ENCODE data around the gene TIAM1.
A peak's percentile ranks its signal among the peaks of the same experiment; 100 is the strongest.
"Not testable (repeated sequence)": the region's sequence is repeated elsewhere in the genome, so short reads cannot be mapped to it uniquely, and the experiment has no call there.

The TIAM1 gene

DNA sequence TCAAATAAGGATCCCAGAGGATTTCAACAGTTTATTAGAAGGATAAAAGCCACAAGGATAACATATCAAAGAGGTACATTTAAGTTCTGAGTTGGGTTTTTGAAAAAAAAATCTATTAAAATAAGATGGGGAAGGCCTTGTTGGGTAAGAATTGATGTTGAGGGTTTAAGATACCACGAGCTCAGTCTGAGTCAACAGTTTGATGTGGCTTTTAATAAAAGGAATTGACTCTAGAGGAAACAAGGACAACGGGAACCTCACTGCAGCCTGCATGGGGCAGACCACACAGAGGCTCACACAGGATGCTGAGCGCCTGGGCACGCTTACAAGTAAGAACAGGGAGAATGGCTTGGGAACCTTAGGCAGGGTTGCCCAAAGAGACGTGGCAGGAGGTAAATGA, 107.5 kb downstream of the TIAM1 start:
- no peak for DNase-seq

DNA sequence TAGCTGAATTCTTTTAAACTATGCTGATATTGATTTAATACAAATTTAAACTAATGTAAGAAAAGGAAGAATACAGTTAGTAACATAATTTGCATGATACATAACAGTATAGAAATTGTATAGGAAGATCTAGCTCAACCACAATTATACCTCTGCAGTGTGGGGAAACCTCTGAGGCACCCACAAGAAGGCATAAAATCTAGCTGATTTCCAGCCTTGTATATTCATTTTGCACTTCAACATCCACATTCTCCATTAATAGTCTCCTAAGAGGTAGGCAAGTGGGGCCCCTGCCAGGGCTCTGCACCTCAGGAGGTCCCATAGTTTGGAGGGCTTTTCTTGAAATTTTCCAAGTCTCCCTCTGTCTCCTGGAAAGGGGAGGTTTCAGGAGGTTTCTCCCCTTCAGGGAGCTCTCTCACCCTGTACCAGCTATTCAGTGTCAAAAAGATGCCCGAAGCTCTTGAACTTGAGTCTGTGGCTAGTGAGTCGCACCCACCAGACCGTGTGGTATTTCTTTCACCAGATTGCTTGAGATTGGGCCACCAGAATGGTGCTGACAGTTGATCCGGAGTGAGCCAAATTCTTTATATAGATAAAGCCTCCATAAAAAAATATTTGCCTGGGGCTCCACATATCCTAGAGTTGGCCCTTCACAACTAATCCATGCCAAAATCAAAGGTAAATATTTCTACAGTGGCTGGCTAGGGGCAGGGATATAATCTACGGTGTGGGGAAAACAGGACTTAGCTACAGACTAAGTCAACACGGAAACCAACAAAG, 108.2 kb downstream of the TIAM1 start:
- no peak for DNase-seq

DNA sequence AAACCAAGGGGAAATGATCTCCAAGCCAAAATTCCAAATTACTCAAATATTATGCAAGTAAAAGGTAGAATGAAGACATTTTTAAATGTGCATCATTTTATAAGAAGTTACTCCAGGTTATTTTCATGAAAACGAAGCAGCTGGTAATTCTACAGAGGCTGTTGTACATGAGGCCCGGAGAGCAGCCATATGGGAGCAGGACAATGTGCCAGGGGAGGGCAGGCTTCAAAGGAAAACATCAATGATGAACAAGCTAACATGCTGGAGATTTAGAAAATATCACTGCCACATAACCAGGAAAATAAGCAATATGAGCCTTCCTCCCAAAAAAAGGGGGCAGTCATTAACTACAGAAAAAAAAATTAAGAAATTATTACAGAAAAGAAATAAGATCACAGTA, 109.1 kb downstream of the TIAM1 start:
- no peak for DNase-seq

DNA sequence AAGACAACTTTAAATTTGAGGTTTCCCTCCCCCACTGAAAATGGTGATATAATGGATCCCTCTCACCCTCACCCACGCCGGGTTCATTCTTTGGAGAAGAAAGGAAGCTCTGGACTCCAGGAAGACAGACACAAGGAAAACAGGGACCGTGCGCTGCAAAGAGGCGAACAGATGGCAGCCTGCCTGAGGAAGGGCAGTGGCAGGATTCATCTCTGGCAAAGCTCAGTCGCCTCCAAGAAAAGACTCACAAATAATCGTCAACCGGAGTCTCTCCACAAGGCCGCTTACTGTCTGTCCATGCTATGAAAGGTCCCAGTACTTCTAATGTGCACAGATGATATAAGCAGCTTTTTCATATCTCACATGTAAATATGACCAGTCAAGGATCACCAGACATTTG, 110.3 kb downstream of the TIAM1 start:
- DNase-seq, result no peak

DNA sequence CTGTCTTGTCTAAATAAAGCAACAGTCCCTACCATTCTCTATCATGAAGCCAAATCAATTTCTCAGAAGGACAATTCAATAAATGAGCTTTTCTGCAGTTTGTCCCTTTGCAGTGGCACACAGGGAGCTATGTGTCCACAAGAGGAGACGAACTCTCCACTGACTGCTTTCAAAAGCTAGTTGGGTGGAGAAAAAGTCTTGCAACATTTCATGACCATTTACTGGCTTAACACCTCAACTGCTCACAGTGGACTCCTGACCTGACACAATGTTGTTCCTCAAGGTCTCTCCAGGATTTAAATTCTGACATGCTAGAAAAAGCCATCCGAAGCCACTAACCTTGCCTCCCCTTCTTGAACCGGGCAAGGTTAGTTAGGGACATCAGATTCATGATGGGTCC, 111.7 kb downstream of the TIAM1 start:
- DNase-seq, result no peak

DNA sequence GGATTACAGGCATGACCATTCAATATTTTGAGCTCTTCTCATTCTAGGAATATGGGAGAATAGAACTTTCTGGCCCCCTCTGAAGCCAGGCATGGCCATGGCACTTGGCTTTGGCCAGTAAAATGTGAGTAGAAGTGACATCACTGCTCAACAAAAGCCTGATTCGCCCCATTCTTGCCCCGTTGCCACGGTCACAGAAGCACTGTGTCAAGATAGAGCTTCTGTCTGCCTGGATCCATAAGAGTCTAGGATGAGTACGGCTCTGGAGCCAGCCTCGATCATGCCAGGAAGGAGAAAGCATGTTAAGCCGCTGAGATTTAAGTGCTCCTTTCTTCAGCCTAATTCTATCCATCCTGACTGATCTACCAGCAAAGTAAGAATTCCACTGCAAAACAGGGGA, 113.1 kb downstream of the TIAM1 start:
- no peak for DNase-seq

DNA sequence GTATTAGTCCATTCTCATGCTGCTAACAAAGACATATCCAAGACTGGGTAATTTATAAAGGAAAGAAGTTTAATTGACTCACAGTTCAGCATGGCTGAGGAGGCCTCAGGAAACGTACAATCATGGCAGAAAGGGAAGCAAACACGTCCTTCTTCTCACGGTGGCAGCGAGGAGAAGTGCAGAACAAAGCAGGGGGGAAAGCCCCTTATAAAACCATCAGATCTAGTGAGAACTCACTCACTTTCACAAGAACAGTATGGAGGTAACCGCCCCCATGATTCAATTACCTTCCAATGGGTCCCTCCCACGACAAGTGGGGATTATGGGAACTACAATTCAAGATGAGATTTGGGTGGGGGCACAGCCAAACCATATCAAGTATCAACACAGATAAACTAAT, 115.3 kb downstream of the TIAM1 start:
- DNase-seq, result not testable (repeated sequence)

DNA sequence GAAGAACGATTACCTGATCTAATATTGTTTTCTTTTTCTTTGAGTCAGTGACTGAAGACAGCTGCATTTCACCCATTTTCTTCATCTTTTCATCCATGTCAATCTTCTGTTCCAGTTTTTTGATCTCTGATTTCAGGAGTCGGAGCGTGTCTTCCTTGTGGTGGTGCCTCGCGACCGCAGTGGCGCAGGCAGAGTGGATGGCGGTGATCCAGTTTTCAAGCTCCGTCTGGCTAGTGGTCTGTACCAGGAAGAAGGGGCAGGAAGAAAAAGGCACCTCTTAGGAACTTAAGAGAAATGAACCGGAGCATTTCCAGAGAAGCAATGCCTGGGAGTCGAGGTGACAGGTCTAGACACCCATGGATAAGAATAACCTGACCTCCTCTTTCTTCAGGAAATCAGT, 118.3 kb downstream of the TIAM1 start:
- no peak for DNase-seq

DNA sequence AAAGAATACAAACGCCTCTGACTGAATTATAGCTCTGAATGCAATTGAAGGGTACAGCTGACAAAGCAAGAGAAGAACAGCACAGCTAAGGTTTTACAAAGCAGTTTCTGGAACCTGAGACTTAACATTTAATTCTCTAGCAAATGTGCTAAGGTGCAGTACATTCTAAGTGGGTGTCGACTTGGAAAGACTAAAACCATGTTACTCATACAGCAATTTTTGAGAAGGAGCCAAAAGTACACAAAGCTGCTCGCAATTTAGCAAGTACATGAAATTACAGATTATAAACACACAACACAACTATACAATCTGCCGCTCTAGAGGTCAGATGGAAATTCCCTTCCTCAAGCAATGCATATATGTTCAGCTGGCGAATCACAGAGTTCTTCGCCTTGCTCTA, 121.9 kb downstream of the TIAM1 start:
- no peak for DNase-seq

DNA sequence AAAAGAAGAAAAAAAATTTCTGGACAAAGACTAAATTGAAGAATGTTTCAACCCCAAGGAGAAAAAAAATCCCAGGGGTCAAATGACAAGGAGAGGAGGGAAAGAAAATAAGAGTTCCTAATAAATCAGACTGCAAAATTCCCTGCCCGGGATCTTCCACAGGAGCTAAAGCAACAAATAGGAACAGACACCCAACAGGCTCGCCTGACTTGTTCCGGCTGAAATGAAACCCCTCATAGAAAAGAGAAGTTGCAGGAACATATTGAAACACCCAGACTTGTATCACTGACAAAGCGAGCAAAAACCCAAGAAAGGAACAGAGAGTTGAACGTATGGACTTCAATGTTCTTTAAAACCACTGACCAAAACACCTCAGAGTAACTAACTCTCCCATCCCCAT, 123.0 kb downstream of the TIAM1 start:
- no peak for DNase-seq

DNA sequence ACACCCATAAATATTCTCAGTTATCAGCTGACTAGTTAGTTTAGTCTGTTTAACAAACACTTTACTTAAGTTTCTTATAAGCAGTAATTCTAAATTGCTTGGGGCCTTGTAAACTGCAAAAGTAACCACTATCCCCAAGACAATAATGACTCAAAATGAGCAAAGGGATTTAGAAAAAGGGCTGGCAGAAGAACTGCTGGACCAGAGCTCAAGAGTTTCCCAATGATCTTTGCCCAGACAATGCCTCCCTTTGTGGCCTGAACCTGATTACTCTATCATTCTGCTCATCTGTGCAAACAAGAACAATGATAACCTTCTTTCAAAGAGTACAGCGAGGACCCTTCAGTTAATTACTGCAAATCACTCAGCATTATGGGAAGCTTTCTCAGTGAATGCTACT, 123.5 kb downstream of the TIAM1 start:
- DNase-seq, result no peak

DNA sequence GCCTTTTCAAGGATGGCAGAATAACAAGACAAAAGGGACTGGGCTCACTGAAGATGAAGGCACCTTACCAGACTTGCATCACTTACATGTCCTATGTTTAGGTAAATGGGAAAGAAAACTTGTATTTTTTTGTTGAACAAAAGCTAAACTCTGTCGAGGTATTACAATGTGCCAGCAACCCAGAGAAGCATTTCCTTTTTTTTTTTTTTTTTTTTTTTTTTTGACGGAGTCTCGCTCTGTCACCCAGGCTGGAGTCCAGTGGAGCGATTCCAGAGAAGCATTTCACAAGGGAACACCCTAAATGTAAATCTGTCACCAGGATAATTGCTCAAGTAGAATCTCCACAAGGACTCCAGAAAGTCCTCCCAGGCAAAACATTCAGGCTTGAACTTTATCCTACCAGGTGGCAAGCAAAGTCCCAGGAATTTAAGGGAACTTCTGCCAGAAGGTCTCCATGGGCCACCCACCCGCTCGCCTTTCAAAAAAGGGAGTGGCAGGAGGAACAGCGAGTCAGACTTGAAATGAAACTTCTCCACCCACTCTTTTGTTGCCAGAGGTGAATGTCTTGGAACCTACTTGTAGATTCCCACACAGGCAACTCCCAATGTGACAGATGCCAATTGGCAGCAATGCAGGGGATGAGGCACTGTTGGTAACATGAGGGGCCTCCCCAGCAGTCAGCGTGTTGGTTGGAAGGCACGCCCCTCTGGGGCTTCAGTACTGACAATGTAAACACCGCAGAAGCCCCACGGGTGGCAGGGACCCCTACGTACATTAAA, 125.0 kb downstream of the TIAM1 start:
- DNase-seq, result no peak

DNA sequence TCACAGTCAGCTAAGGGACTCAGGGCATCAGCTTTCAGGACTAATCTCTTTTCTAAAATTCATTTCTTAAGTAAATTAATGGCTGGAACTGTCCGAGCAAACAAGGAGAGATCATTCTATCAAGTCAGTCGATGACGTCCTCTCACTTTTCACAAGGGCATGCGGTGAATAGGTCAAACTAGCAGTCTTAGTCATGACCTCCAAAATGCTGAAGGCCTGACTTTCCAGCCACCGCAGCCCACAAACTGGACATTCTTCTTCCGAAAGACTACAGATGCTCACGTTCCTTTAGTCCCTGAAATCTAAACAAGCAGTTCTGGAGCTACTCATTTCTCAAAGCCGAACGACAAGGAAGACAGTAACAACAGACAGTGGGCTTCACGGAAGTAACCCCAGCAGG, 127.9 kb downstream of the TIAM1 start:
- no peak for DNase-seq

DNA sequence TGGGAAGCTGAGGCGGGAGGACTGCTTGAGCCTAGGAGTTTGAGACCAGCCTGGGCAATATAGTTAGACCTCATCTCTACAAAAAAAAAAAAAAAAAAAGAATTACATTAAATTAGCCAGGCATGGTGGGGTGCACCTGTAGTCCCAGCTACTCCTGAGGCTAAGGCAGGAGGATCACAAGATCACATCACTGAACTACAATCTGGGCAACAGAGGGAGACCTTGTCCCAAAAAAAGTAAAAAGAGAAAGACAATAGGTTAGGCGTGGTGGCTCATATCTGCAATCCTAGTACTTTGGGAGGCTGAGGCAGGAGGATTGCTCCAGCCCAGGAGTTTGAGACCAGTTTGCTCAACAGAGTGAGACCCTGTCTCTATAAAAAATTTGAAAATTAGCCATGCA, 130.3 kb downstream of the TIAM1 start:
- DNase-seq, result no peak

DNA sequence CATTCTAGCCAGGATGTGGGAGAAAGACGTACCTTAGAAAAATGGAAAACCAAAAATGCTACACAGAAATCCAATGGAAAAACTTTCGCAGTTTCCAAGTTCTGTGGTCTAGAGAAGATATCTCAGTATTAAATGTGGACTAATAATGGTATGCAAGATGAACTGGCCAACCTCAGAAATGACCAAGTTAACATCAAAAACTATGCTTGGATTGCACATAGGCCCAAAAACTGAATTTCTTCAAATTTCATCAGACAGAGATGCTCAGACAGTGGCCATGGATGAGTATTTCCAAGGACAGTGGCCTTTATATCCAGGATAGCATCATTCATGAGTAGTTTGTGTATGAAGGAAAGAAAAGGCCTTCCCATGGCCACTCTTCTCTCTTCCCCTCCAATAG, 132.2 kb downstream of the TIAM1 start:
- no peak for DNase-seq

DNA sequence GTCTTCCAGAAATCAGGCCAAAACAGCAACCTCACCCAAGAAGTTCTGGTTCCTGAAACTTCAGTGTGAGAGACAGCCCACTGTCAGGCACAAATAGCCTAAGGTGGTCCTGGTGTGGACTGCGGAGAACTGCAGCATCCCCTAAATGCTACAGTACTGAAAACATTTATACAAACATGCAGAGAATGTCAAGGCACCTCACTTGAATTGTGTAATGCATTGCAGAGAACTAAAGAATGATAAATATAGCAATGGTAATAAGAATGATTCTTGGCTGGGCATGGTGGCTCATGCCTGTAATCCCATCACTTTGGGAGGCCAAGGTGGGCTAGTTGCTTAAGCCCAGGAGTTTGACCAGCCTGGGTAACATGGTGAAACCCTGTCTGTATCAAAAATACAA, 138.6 kb downstream of the TIAM1 start:
- no peak for DNase-seq

DNA sequence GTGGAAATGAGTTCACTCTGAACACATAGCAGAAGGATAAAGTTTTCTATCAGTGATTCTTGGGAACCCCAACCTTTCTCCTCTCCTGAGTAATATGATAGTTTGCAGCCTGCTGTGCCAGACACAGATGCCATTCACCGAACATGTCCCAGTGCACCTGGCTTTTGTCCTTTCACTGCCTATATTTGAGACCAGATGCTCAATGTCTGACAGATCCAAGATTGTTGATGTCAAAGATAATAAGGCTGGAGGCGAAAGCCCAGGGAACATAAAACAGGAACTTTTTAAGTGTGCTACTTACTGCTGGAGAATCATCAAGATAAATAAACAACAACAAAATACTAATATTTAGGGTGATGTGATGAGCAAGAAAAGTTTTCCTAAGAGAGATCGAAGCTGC, 139.3 kb downstream of the TIAM1 start:
- DNase-seq, result peak in 1 of 2 experiments; percentile 6

DNA sequence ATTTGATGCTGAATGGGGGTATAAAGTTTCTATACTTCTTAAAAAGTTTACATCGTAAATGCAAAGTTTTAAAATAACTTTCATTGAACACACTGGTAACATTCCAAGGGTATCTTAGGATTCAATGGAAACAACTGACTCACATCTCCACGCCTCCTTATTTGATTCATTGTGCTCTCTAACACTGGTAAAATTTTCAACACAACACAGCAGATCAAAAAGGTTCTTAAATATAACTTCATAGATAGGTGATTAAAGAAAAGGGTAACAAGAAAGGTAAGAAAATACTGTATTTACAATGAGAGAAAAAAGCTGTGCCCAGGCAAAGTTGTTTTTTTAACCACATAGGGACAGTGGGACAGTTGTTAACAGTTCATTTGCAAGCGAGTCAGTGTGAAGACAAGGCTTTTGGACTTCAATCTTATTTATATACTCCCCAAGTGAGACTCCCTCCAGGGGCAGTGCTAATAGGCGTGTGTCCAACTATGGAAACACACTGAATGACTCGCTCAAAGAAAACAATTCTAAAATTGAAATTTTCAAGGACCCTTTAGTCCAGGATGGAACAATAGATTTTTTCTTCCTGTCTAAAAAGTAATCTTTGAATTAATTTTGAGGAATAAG, 140.5 kb downstream of the TIAM1 start:
- no peak for DNase-seq

DNA sequence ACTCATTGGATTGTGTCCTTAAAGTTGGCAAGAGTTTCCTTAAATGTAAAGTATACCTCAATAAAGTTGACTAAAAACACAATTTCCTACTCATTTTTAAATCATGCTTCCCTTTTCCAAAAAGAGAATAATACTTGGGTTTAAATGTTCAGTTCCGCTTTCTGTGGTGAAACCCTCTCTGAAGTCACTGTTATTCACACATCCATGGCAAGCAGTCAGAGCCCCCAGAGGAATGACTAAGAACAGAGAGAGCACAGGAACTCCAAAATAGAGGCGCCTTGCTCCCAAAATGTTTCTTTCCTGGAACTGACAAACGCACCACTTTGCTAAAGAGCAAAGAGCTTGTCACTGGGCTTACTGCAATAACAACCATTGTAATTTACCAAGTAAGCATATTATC, 142.5 kb downstream of the TIAM1 start:
- DNase-seq, result no peak

DNA sequence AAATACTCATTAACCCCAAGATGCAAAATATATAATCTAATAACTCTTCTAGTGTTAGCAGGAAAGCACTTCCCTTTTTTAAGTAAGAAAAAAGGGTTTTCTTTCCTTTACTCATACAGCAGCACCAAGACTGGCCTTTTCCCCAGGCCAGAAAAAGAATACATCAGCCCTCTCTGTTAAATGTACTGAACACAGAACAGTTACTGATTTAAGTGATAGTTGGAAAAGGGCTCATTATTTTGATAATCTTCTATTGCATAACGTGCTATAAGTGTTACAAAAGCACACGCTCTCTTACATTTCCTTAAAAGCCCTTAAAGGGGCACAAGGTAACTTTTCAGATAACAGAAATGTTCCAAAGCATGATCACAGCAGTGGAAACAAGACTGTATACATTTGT, 142.9 kb downstream of the TIAM1 start:
- no peak for DNase-seq

DNA sequence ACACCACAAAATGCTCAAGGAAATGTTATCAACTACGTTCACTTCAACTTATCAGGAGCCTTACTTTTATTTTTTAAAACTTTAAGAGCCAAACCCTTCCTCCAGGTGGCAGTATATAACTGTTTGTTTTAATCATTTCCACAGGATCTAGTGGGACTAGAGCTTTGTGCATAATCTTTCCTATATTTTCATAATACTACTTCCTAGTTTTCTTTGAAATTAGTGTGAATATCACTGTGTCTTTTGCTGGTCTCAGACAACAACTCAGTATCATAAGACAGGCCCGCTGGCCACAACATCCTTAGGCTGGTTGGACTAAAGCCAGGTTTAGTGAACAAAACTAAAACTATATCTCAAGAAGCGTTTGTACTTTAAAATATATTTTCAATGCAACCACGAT, 145.5 kb downstream of the TIAM1 start:
- peak; percentile 25 to 44 for DNase-seq

DNA sequence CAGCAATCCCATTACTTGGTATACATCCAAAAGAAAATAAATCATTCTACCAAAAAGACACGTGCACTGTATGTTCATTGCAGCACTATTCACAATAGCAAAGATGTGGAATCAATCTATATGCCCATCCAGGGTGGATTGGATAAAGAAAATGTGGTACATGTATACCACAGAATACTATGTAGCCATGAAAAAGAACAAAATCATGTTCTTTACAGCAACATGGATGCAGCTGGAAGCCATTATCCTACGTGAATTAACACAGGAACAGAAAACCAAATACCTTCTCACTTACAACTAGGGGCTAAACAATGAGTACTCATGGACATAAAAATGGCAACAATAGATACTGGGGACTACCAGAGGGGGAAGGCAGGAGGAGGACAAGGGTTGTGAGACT, 147.3 kb downstream of the TIAM1 start:
- DNase-seq, result no peak

DNA sequence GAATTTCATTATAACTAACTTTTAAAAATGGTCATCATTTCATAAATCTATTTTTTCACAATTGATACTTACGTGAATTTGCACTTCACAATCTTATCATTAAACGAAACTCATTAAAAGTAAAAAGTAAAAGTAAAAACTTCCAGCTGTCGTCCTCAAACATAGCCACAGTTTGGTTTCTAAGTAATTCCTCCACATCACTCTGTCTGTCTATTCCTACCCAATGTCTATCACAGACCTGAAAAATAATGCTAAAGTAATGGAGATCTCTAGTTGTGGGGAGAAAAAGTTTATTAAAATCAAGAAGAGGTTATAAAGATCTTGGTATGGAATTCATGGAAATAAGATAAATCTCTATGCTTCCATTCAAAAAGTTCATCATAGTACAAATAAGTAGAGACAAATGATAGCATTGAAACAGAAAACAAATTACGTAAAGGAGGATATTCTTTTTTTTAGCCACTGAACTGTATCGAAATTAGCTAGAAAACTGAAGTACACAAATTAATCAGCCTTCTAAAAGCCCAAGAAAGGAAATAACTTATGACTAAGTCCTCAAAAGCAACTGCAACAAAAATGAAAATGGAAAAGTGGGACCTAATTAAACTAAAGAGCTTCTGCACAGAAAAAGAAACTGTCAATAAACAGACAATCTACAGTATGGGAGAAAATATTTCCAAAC, 148.6 kb downstream of the TIAM1 start:
- DNase-seq, result no peak

Data from SHP77 (cell line).